ENCODE results near the gene MAP4K4. TPM values are rescaled to one million over a fixed set of nuclear protein-coding genes. Genes with fewer than 3 reads are reported as not detected.

The MAP4K4 gene
- polyA plus RNA-seq, 1 experiment = 53.5 TPM

DNA sequence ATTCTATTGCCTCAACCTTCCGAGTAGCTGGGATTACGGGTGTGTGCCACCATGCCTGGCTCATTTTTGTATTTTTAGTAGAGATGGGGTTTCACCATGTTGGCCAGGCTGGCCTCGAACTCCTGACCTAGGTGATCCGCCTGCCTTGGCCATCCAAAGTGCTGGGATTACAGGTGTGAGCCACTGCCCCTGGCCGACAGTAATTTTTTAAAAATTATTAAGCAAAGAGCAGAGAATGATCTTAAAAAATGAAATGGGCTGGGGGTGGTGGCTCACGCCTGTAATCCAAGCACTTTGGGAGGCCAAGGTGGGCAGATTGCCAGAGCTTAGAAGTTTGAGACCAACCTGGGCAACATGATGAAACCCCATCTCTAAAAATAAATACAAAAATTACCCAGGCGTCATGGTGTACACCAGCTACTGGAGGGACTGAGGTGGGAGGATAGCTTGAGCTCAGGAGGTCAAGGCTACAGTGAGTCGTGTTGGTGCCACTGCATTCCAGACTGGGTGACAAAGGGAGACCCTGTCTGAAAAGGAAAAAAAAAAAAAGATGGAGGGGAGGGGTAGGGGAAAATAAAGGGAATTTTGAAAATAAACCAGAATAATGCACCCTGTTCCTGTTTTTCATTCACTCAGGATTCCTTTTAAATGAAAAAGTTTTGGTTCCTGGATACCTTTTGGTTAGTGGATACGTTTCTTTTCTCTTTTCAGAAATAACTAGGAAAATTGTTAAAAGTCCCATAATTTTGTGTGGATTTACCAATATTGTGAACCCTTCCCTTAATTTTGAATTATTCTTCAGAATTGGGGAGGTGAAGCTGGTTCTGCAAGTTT, 33.9 kb downstream of the MAP4K4 start:
- no peaks in the 10 kb centered on the region for H3K27me3 ChIP-seq (ENCODE audit: control insufficient read depth, insufficient read depth, low read length)
- POLR2A ChIA-PET = no interaction called here
- TF ChIP-seq, protein P1, sequence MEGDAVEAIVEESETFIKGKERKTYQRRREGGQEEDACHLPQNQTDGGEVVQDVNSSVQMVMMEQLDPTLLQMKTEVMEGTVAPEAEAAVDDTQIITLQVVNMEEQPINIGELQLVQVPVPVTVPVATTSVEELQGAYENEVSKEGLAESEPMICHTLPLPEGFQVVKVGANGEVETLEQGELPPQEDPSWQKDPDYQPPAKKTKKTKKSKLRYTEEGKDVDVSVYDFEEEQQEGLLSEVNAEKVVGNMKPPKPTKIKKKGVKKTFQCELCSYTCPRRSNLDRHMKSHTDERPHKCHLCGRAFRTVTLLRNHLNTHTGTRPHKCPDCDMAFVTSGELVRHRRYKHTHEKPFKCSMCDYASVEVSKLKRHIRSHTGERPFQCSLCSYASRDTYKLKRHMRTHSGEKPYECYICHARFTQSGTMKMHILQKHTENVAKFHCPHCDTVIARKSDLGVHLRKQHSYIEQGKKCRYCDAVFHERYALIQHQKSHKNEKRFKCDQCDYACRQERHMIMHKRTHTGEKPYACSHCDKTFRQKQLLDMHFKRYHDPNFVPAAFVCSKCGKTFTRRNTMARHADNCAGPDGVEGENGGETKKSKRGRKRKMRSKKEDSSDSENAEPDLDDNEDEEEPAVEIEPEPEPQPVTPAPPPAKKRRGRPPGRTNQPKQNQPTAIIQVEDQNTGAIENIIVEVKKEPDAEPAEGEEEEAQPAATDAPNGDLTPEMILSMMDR (IDR thresholded peaks at IDR 0.05; ENCODE audit: insufficient read depth, low read depth, low read length) = no peak

DNA sequence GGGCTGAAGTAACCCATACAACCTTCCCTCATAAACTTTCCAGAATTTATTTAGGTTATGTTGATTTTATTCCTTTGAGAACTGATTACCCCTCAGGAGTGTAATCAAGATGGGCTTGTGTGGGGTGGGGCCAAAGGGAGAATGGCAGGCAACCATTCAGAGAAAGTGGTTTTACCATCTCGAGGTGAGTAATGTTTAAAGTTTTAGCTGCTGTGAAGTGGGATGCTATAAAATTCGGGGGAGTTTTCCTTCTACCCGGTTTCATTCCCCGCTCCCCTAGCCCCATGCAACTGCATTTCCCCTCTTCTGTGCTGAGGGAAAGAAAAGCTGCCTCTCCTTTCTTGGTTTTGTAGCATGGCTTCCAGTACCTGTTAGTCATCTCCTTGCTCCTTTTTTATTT, 34.7 kb downstream of the MAP4K4 start:
- ChIA-PET POLR2A (no interaction called here), CTCF (no interaction called here)
- TF ChIP-seq, protein P1 (IDR thresholded peaks at IDR 0.05; ENCODE audit: insufficient read depth, low read depth, low read length) = no peak
- H3K27me3 ChIP-seq (ENCODE audit: control insufficient read depth, insufficient read depth, low read length) = no peaks in the 10 kb centered on the region
- no peak for DNase-seq (ENCODE audit: low read depth)
- H3K36me3 ChIP-seq (ENCODE audit: control insufficient read depth, insufficient read depth, low read length) = peaks cover 2% of the 10 kb centered on the region; the same call in 1 of the 2 replicates
- no peak overlapping the region for H3K4me3 ChIP-seq (ENCODE audit: low read depth, low read length)

More for the DNA sequence above, 33.9 kb downstream of the MAP4K4 start:
- Histone ChIP-seq H3K36me3 (ENCODE audit: control insufficient read depth, insufficient read depth, low read length) (peaks cover 3% of the 10 kb centered on the region), H3K4me3 (ENCODE audit: low read depth, low read length) (no peak overlapping the region)
- no peak for DNase-seq (ENCODE audit: low read depth)
- CTCF ChIA-PET = no interaction called here

DNA sequence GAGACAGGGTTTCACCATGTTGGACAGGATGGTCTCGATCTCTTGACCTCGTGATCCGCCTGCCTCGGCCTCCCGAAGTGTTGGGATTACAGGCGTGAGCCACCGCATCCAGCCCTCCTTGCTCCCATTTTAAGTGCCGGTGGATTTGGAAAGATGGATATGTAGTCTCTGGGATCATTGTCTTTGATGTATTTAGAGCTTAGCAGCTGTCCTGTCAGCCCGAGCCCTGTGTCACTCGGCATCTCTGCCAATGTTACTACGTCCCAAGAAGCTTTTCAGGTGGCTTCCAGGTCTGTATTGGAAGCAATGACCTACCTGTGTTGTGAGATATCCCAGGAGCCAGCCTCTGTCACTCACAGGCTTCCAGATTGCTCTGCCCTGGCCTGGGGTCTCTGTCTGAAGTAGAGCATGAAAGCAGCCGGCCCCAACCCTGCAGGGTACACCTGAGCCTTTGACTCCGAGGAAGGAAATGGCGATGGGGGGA, 35.3 kb downstream of the MAP4K4 start:
- no peak for DNase-seq (ENCODE audit: low read depth)
- TF ChIP-seq, protein P1 (IDR thresholded peaks at IDR 0.05; ENCODE audit: insufficient read depth, low read depth, low read length) = no peak
- ChIA-PET CTCF (interaction anchor here (1.9 kb wide), 1 partner anchor 8 kb away, joined by 5 read pairs; no protein-coding TSS in a partner anchor), POLR2A (interaction anchor here (0.6 kb wide), 2 partner anchors 29 to 35 kb away, joined by 4 read pairs; partner anchors contain the start of gene MAP4K4)
- Histone ChIP-seq H3K27me3 (ENCODE audit: control insufficient read depth, insufficient read depth, low read length) (no peaks in the 10 kb centered on the region), H3K4me3 (ENCODE audit: low read depth, low read length) (no peak overlapping the region), H3K36me3 (ENCODE audit: control insufficient read depth, insufficient read depth, low read length) (peaks cover 2% of the 10 kb centered on the region; the same call in 1 of the 2 replicates)

DNA sequence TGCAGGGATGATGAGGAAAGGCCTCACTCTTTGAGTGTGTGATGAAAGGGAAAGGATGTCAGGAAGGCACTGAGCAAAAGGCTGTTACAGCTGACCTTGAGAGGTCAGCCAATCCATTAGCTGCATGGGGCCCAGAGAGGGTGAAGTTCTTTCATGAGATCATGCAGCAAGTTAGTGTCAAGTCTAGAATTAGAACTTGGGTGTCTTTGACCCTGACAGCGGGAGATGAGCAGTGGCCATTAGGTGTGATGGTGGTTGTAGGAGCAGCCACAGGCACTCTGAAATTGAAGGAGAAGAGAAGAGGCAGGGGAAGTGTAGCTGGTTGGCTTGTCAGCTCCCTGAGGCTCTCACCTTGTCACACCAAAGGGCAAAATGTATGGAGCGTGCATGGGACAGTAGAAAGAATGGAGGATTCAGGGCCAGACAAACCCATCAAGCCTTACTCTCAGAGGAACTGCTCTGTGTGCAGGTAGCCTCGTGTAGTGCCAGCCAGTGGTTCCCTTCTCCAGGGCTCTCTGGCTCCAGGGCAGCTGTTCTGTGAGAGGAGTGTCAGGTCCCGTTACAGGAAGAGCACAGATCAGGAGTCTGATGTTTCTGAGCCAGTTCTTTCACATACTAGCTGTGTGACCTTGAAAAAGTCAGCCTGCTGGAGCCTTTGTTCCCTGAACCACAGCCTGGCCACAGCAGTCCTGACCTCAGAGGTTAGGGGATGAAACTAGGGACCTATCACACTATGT, 35.9 kb downstream of the MAP4K4 start:
- Histone ChIP-seq H3K4me3 (ENCODE audit: low read depth, low read length) (no peak overlapping the region), H3K36me3 (ENCODE audit: control insufficient read depth, insufficient read depth, low read length) (peaks cover 2% of the 10 kb centered on the region; the same call in 1 of the 2 replicates), H3K27me3 (ENCODE audit: control insufficient read depth, insufficient read depth, low read length) (no peaks in the 10 kb centered on the region)
- TF ChIP-seq, protein P1 (IDR thresholded peaks at IDR 0.05; ENCODE audit: insufficient read depth, low read depth, low read length) = no peak
- no peak for DNase-seq (ENCODE audit: low read depth)
- POLR2A ChIA-PET = interaction anchor here (0.6 kb wide), 1 partner anchor 36 kb away, joined by 4 read pairs; the partner anchor contains the start of gene MAP4K4
- CTCF ChIA-PET = interaction anchor here (1.9 kb wide), 1 partner anchor 8 kb away, joined by 5 read pairs; no protein-coding TSS in a partner anchor

All from BJ (cell line).